Measurements from ENCODE around the gene FFAR3. TPM values are rescaled to one million over a fixed set of nuclear protein-coding genes. Genes with fewer than 3 reads are reported as not detected.

Gene FFAR3
- total RNA-seq, 1 donor from 2014 or later, result 0.31 TPM

- Mint-ChIP-seq H3K4me1 (peaks cover 8% of the 10 kb centered on the region), H3K27me3 (ENCODE audit: low read depth) (peaks cover 4% of the 10 kb centered on the region)
- no peak for TF ChIP-seq CTCF (IDR thresholded peaks at IDR 0.05; ENCODE audit: unreplicated experiment)
These were observed 37.3 kb downstream of the FFAR3 start for GRCh38 chr19:35395382-35396199.

GRCh38 chr19:35396240-35396885 lies 38.1 kb downstream of the FFAR3 start:
- Mint-ChIP-seq H3K4me3 (no peak overlapping the region), H3K27ac (no peak overlapping the region), H3K36me3 (no peaks in the 10 kb centered on the region), H3K27me3 (ENCODE audit: low read depth) (peaks cover 2% of the 10 kb centered on the region), H3K9me3 (no peaks in the 10 kb centered on the region), H3K4me1 (peaks cover 5% of the 10 kb centered on the region)
- no peak for DNase-seq (ENCODE audit: low spot score in 2 of 2, unreplicated experiment in 2 of 2)
- no peak for TF ChIP-seq CTCF (IDR thresholded peaks at IDR 0.05; ENCODE audit: unreplicated experiment)

More at GRCh38 chr19:35395382-35396199, 37.3 kb downstream of the FFAR3 start:
- H3K27ac Mint-ChIP-seq, result no peak overlapping the region
- H3K9me3 Mint-ChIP-seq, result no peaks in the 10 kb centered on the region
- H3K4me3 Mint-ChIP-seq, result no peak overlapping the region
- DNase-seq (ENCODE audit: low spot score in 2 of 2, unreplicated experiment in 2 of 2), result no peak
- H3K36me3 Mint-ChIP-seq, result no peaks in the 10 kb centered on the region

- Mint-ChIP-seq H3K9me3 (no peaks in the 10 kb centered on the region), H3K27ac (no peak overlapping the region), H3K36me3 (no peaks in the 10 kb centered on the region), H3K4me1 (peaks cover 5% of the 10 kb centered on the region), H3K27me3 (ENCODE audit: low read depth) (peaks cover 1% of the 10 kb centered on the region), H3K4me3 (no peak overlapping the region)
- no peak for TF ChIP-seq CTCF (IDR thresholded peaks at IDR 0.05; ENCODE audit: unreplicated experiment)
- no peak for DNase-seq (ENCODE audit: low spot score in 2 of 2, unreplicated experiment in 2 of 2)
These were observed 38.8 kb downstream of the FFAR3 start for GRCh38 chr19:35397064-35397463.

DNA sequence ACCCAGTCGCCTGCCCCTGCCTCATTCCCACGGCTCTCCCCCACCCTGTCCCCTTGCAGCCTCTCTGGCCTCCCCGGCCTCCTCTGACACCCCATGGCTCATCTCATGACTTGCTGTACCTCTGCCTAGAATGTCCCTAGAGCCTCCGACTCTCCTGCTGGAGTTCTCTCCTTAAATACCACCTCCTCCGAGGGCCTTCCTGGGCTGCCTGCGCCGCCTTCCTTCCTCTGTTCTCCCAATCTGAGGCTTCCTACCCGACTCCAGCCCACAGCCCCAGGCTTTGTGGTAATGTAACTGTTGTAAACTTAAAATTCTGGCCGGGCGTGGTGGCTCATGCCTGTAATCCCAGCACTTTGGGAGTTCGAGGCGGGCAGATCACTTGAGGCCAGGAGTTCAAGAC lies 40.3 kb downstream of the FFAR3 start:
- TF ChIP-seq CTCF (IDR thresholded peaks at IDR 0.05; ENCODE audit: unreplicated experiment), result no peak
- Mint-ChIP-seq H3K9me3 (no peaks in the 10 kb centered on the region), H3K36me3 (no peaks in the 10 kb centered on the region), H3K27ac (no peak overlapping the region), H3K4me3 (no peak overlapping the region), H3K4me1 (peaks cover 5% of the 10 kb centered on the region), H3K27me3 (ENCODE audit: low read depth) (peaks cover 1% of the 10 kb centered on the region)
- DNase-seq (ENCODE audit: low spot score in 2 of 2, unreplicated experiment in 2 of 2), result no peak

- Mint-ChIP-seq H3K4me3 (no peak overlapping the region), H3K27ac (no peak overlapping the region), H3K36me3 (no peaks in the 10 kb centered on the region), H3K4me1 (peaks cover 5% of the 10 kb centered on the region), H3K9me3 (no peaks in the 10 kb centered on the region), H3K27me3 (ENCODE audit: low read depth) (peaks cover 1% of the 10 kb centered on the region)
- no peak for DNase-seq (ENCODE audit: low spot score in 2 of 2, unreplicated experiment in 2 of 2)
- TF ChIP-seq CTCF (IDR thresholded peaks at IDR 0.05; ENCODE audit: unreplicated experiment), result no peak
These were observed 41.0 kb downstream of the FFAR3 start for GRCh38 chr19:35399231-35399630.
